OCI-LY3 (cell line): ENCODE measurements around the gene RBPJL.

Experiments
- H2AFZ ChIP-seq: fragments of 200-600, 300-600 bp; shearing (Covaris generic); 2 replicates; pipeline ENCODE4 v1.6.0; 2014; ENCODE audit warnings: antibody characterized with exemption, low read depth, low read length
- H3K27ac ChIP-seq: fragments of 200-600, 300-600 bp; sonication (generic); 2 replicates; pipeline ENCODE4 v1.5.1; 2014; ENCODE audit warnings: mild to moderate bottlenecking, low read length, moderate library complexity, mixed read lengths
- H3K27me3 ChIP-seq: fragments of 200-600, 300-600 bp; sonication (generic); 2 replicates; pipeline ENCODE4 v1.6.1; 2014; ENCODE audit warnings: low read depth, low read length, mixed read lengths
- H3K36me3 ChIP-seq: fragments of 200-600, 300-600 bp; sonication (generic); replicated peaks from 2 replicates; pipeline ENCODE3; 2014; ENCODE audit warnings: low read depth, low read length, mixed read lengths
- H3K4me1 ChIP-seq: fragments of 300-600, 200-600 bp; sonication (generic); 2 replicates; pipeline ENCODE4 v1.6.1; 2014; ENCODE audit warnings: low read length, mixed read lengths
- H3K4me2 ChIP-seq: fragments of 200-600, 300-600 bp; sonication (generic); 2 replicates; pipeline ENCODE4 v1.6.1; 2014; ENCODE audit warnings: low read length, mixed read lengths
- H3K4me3 ChIP-seq: fragments of 300-600, 200-600 bp; sonication (generic); 2 replicates; pipeline ENCODE4 v1.5.1; 2014; ENCODE audit warnings: antibody characterized with exemption, mild to moderate bottlenecking, low read length, moderate library complexity
- H3K79me2 ChIP-seq: fragments of 300-600, 200-600 bp; shearing (Covaris generic); 2 replicates; pipeline ENCODE4 v1.6.1; 2014; ENCODE audit warnings: mild to moderate bottlenecking, low read length, mixed read lengths
- H3K9ac ChIP-seq: fragments of 300-600, 200-600 bp; shearing (Covaris generic); 2 replicates; pipeline ENCODE4 v1.6.0; 2014; ENCODE audit warnings: mild to moderate bottlenecking, low read length, moderate library complexity
- H3K9me3 ChIP-seq: fragments of 200-600, 300-600 bp; shearing (Covaris generic); 2 replicates; pipeline ENCODE4 v1.6.1; 2014; ENCODE audit warnings: low read length, mixed read lengths; ENCODE audit not compliant: insufficient read depth
- H4K20me1 ChIP-seq: fragments of 200-600, 300-600 bp; sonication (generic); 2 replicates; pipeline ENCODE4 v1.6.1; 2016; ENCODE audit warnings: low read length, mixed read lengths; ENCODE audit not compliant: insufficient read depth
- CTCF ChIP-seq: fragments of 200-600, 300-600 bp; sonication (generic); IDR thresholded peaks from 2 replicates; pipeline ENCODE4 v1.5.1; 2014; ENCODE audit warnings: antibody characterized with exemption, low read length, low read depth
- EZH2phosphoT487 ChIP-seq: fragments of 200-600 bp; shearing (Covaris generic); IDR thresholded peaks from 2 replicates; pipeline ENCODE4 v1.6.1; 2018; ENCODE audit warnings: antibody characterized with exemption, mixed run types, low read depth

The RBPJL gene

GRCh38 chr20:45293041-45294002, 13.3 kb upstream of the RBPJL start:
- Histone ChIP-seq H3K4me1 (peaks cover 18% of the 10 kb centered on the region), H3K79me2 (no peaks in the 10 kb centered on the region), H4K20me1 (no peaks in the 10 kb centered on the region), H3K4me3 (no peak overlapping the region), H3K36me3 (no peaks in the 10 kb centered on the region), H3K4me2 (no peak overlapping the region), H2AFZ (no peak overlapping the region), H3K9me3 (0 out of 2 replicates have a peak, but pooled peaks cover 3% of the 10 kb centered on the region), H3K27ac (no peak overlapping the region), H3K9ac (no peak overlapping the region), H3K27me3 (peaks cover 21% of the 10 kb centered on the region)
- no peak for TF ChIP-seq EZH2phosphoT487
- TF ChIP-seq CTCF = no peak

DNA sequence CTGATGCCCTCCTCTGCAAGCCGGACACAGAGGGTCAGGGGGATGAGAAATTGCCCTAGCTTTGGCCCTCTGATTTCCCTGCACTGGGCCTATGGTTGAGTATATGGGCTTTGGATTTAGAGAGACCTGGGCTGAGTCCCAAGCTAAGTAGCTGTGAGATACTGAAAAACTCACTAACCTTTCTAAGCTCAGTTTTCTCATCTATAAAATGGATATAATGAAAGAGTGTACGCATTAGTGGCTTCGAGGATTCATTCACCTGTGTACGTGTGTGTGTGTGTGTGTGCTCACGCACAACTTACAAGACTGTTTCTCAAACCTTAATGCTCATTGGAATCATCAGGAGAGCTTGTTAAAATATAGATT, 12.7 kb upstream of the RBPJL start:
- Histone ChIP-seq H3K4me1 (peaks cover 18% of the 10 kb centered on the region), H4K20me1 (no peaks in the 10 kb centered on the region), H3K4me3 (no peak overlapping the region), H3K9ac (no peak overlapping the region), H3K4me2 (no peak overlapping the region), H3K9me3 (0 out of 2 replicates have a peak, but pooled peaks cover 3% of the 10 kb centered on the region), H3K27me3 (peaks cover 14% of the 10 kb centered on the region), H3K36me3 (no peaks in the 10 kb centered on the region), H2AFZ (no peak overlapping the region), H3K27ac (no peak overlapping the region), H3K79me2 (no peaks in the 10 kb centered on the region)
- no peak for TF ChIP-seq CTCF
- TF ChIP-seq EZH2phosphoT487 = no peak

- TF ChIP-seq EZH2phosphoT487 (no peak), CTCF (no peak)
- H3K79me2 ChIP-seq = no peaks in the 10 kb centered on the region
These were observed 12.0 kb upstream of the RBPJL start for GRCh38 chr20:45294659-45295058.

GRCh38 chr20:45297786-45298497, 8.7 kb upstream of the RBPJL start:
- no peak overlapping the region for H3K27ac ChIP-seq
- no peaks in the 10 kb centered on the region for H3K79me2 ChIP-seq
- H3K4me2 ChIP-seq = no peak overlapping the region
- H3K4me3 ChIP-seq = no peak overlapping the region
- 0 out of 2 replicates have a peak, but pooled peaks cover 3% of the 10 kb centered on the region for H3K9me3 ChIP-seq
- H3K9ac ChIP-seq = no peak overlapping the region
- H3K4me1 ChIP-seq = peaks cover 14% of the 10 kb centered on the region
- H4K20me1 ChIP-seq = no peaks in the 10 kb centered on the region
- H2AFZ ChIP-seq = no peak overlapping the region
- no peaks in the 10 kb centered on the region for H3K27me3 ChIP-seq
- no peaks in the 10 kb centered on the region for H3K36me3 ChIP-seq
- TF ChIP-seq EZH2phosphoT487 (no peak), CTCF (no peak)

More at GRCh38 chr20:45294659-45295058, 12.0 kb upstream of the RBPJL start:
- no peak overlapping the region for H3K27ac ChIP-seq
- peaks cover 13% of the 10 kb centered on the region for H3K27me3 ChIP-seq
- H3K4me3 ChIP-seq = no peak overlapping the region
- H3K4me2 ChIP-seq = no peak overlapping the region
- H3K36me3 ChIP-seq = no peaks in the 10 kb centered on the region
- H3K9me3 ChIP-seq = 0 out of 2 replicates have a peak, but pooled peaks cover 3% of the 10 kb centered on the region
- no peak overlapping the region for H2AFZ ChIP-seq
- H4K20me1 ChIP-seq = no peaks in the 10 kb centered on the region
- peaks cover 18% of the 10 kb centered on the region for H3K4me1 ChIP-seq
- H3K9ac ChIP-seq = no peak overlapping the region
